SK-N-SH (cell line): Measurements from ENCODE around the gene PDK1. TPM values are rescaled to one million over a fixed set of nuclear protein-coding genes. Genes with fewer than 3 reads are reported as not detected.
A peak's percentile ranks its signal among the peaks of the same experiment; 100 is the strongest.

Experiments used
- CTCF ChIA-PET: fragments of 300-600, 350-600 bp; formaldehyde crosslinking; extraction: SDS; loops from one replicate; lab custom pipeline; 2021; lab: Yijun Ruan, JAX
- POLR2A ChIA-PET: fragments of 350-600 bp; sonication (Branson Sonifier 250); formaldehyde crosslinking; extraction: SDS; loops from one replicate; lab custom pipeline; 2020; ENCODE audit warnings: antibody characterized with exemption, inconsistent platforms; lab: Yijun Ruan, JAX
- DNase-seq: peaks from one replicate; pipeline ENCODE4 v3.0.0; 2012
- H2AFZ ChIP-seq: fragments of 200-600 bp; sonication (generic); 2 replicates; pipeline ENCODE4 v1.8.1; 2016; ENCODE audit warnings: antibody characterized with exemption, mild to moderate bottlenecking, low read depth
- H3F3A ChIP-seq: fragments of 200-600 bp; sonication (generic); replicated peaks from 2 replicates; pipeline ENCODE3; 2016; ENCODE audit warnings: antibody characterized with exemption, mild to moderate bottlenecking; ENCODE audit not compliant: insufficient read depth
- H3K27ac ChIP-seq, 2 experiments: fragments of 200-500 bp in 1 of 2; fragments of 200-600 bp in 1 of 2; sonication (Bioruptor generic) in 1 of 2; sonication (generic), shearing (Covaris generic) in 1 of 2; 2 replicates each; pipeline versions ENCODE4 v1.5.1 to v1.6.1; 2014 to 2016; ENCODE audit warnings: low read depth in 2 of 2, inconsistent platforms in 1 of 2, low read length in 1 of 2, mild to moderate bottlenecking in 1 of 2, mixed read lengths in 1 of 2
- H3K27me3 ChIP-seq: fragments of 200-600 bp; sonication (generic), shearing (Covaris generic); 2 replicates; pipeline ENCODE4 v1.6.1; 2016; ENCODE audit warnings: mixed run types; ENCODE audit not compliant: insufficient read depth
- H3K36me3 ChIP-seq, 2 experiments: fragments of 200-500 bp in 1 of 2; fragments of 200-600 bp in 1 of 2; sonication (Bioruptor generic) in 1 of 2; sonication (generic) in 1 of 2; replicated peaks in 1 of 2; 2 replicates each; pipeline versions ENCODE3 to v1.5.1; 2014 to 2016; ENCODE audit warnings: low read length in 1 of 2, mild to moderate bottlenecking in 1 of 2; ENCODE audit not compliant: insufficient read depth in 2 of 2, control insufficient read depth in 1 of 2
- H3K4me1 ChIP-seq, 2 experiments: fragments of 200-500 bp in 1 of 2; fragments of 200-600 bp in 1 of 2; sonication (Bioruptor generic) in 1 of 2; sonication (generic), shearing (Covaris generic) in 1 of 2; 2 replicates each; pipeline versions ENCODE4 v1.5.1 to v1.6.1; 2014 to 2016; ENCODE audit warnings: low read depth in 1 of 2, low read length in 1 of 2, mixed run types in 1 of 2; ENCODE audit not compliant: insufficient read depth in 2 of 2, control insufficient read depth in 1 of 2
- H3K4me2 ChIP-seq: fragments of 200-600 bp; sonication (generic), shearing (Covaris generic); 2 replicates; pipeline ENCODE4 v1.6.1; 2017; ENCODE audit warnings: mixed run types
- H3K4me3 ChIP-seq, 2 experiments: fragments of 200-500 bp in 1 of 2; fragments of 200-600 bp in 1 of 2; sonication (Bioruptor generic) in 1 of 2; sonication (generic), shearing (Covaris generic) in 1 of 2; 2 replicates each; pipeline versions ENCODE4 v1.5.1 to v1.8.1; 2014 to 2016; ENCODE audit warnings: low read depth in 2 of 2, inconsistent platforms in 1 of 2, low read length in 1 of 2, mild to moderate bottlenecking in 1 of 2, mixed read lengths in 1 of 2, moderate library complexity in 1 of 2
- H3K79me2 ChIP-seq: fragments of 200-600 bp; sonication (generic); 2 replicates; pipeline ENCODE4 v1.8.1; 2017; ENCODE audit warnings: mild to moderate bottlenecking; ENCODE audit not compliant: insufficient read depth
- H3K9ac ChIP-seq: fragments of 200-600 bp; sonication (generic); 2 replicates; pipeline ENCODE4 v1.6.1; 2017; ENCODE audit warnings: mixed run types
- H3K9me2 ChIP-seq: fragments of 200-600 bp; sonication (generic); 2 replicates; pipeline ENCODE4 v1.6.1; 2017; ENCODE audit warnings: mixed run types
- H3K9me3 ChIP-seq: fragments of 200-600 bp; sonication (generic); 2 replicates; pipeline ENCODE4 v1.6.1; 2017; ENCODE audit warnings: mixed run types, mild to moderate bottlenecking, moderate library complexity
- H4K20me1 ChIP-seq: fragments of 200-600 bp; sonication (generic); 2 replicates; pipeline ENCODE4 v1.6.1; 2017; ENCODE audit warnings: mild to moderate bottlenecking, mixed run types; ENCODE audit not compliant: insufficient read depth
- CHD2 ChIP-seq: fragments of 150-350 bp; IDR thresholded peaks from 2 replicates; pipeline ENCODE4 v1.6.1; 2018; ENCODE audit warnings: low read length; ENCODE audit not compliant: partially characterized antibody
- ELF1 ChIP-seq: IDR thresholded peaks from 2 replicates; pipeline ENCODE4 v1.4.0; 2012
- EP300 ChIP-seq, 2 experiments: IDR thresholded peaks; 2 replicates each; pipeline versions ENCODE4 v1.4.0 to v1.6.1; 2012; ENCODE audit warnings: borderline replicate concordance in 1 of 2, low read depth in 1 of 2, low read length in 1 of 2
- FOXJ3 ChIP-seq: sonication (generic); formaldehyde crosslinking; IDR thresholded peaks from 2 replicates; pipeline ENCODE4 v1.5.1; 2020; ENCODE audit warnings: mild to moderate bottlenecking, missing genetic modification reagents
- GABPA ChIP-seq: IDR thresholded peaks from 2 replicates; pipeline ENCODE4 v1.4.0; 2012; ENCODE audit warnings: low read depth, mild to moderate bottlenecking
- GATA2 ChIP-seq: sonication (generic); formaldehyde crosslinking; IDR thresholded peaks from 2 replicates; pipeline ENCODE4 v1.5.0; 2020; ENCODE audit warnings: mild to moderate bottlenecking, missing genetic modification reagents
- IRF3 ChIP-seq: fragments of 150-350 bp; IDR thresholded peaks from 2 replicates; pipeline ENCODE4 v1.6.1; 2016; ENCODE audit warnings: mild to moderate bottlenecking, low read depth, low read length
- JUND ChIP-seq: IDR thresholded peaks from 2 replicates; pipeline ENCODE4 v1.4.0; 2012
- MXI1 ChIP-seq: IDR thresholded peaks from 2 replicates; pipeline ENCODE4 v1.6.1; 2012; ENCODE audit warnings: mild to moderate bottlenecking, low read depth, low read length, improper control_type of control experiment
- NRF1 ChIP-seq: IDR thresholded peaks from 2 replicates; pipeline ENCODE4 v1.6.1; 2012; ENCODE audit warnings: low read depth, mild to moderate bottlenecking, low read length
- RAD21 ChIP-seq: IDR thresholded peaks from 2 replicates; pipeline ENCODE4 v1.6.1; 2012; ENCODE audit warnings: mild to moderate bottlenecking, low read length
- RCOR1 ChIP-seq: fragments of 150-350 bp; IDR thresholded peaks from 2 replicates; pipeline ENCODE4 v1.6.1; 2017; ENCODE audit warnings: antibody characterized with exemption, low read length
- SMC3 ChIP-seq: IDR thresholded peaks from 2 replicates; pipeline ENCODE4 v1.6.1; 2012; ENCODE audit warnings: low read depth, low read length, improper control_type of control experiment
- TAF1 ChIP-seq: IDR thresholded peaks from 2 replicates; pipeline ENCODE4 v1.6.1; 2012; ENCODE audit warnings: low read depth, mild to moderate bottlenecking, low read length, moderate library complexity, borderline replicate concordance
- TCF12 ChIP-seq: IDR thresholded peaks from 2 replicates; pipeline ENCODE4 v1.4.0; 2012
- TEAD4 ChIP-seq: IDR thresholded peaks from 2 replicates; pipeline ENCODE4 v1.4.0; 2012; ENCODE audit warnings: mild to moderate bottlenecking, borderline replicate concordance; ENCODE audit not compliant: insufficient read depth
- ZBTB33 ChIP-seq: IDR thresholded peaks from 2 replicates; pipeline ENCODE4 v1.4.0; 2012; ENCODE audit warnings: low read depth, borderline replicate concordance
- WGBS: methylation state at CpG from one replicate; pipeline ENCODE4 v1.1.6; 2017; ENCODE audit warnings: low lambda C conversion rate; 5-methylcytosine and 5-hydroxymethylcytosine counted together
- polyA plus RNA-seq, 3 experiments: library from polyadenylated mRNA; depleted of rRNA; stranded (reverse); fragments of >200 nt; gene quantifications; 2 replicates each; pipeline ENCODE4 v1.2.3, GENCODE V29; 2012
- TF ChIP-seq, protein P1 (sequence below): fragments of 150-350 bp; IDR thresholded peaks from 2 replicates; pipeline ENCODE4 v1.6.1; 2017; ENCODE audit warnings: antibody characterized with exemption, low read length, low read depth, borderline replicate concordance
- TF ChIP-seq, protein P2 (sequence below): IDR thresholded peaks from 2 replicates; pipeline ENCODE4 v1.4.0; 2012; ENCODE audit warnings: low read depth

Gene PDK1
- polyA plus RNA-seq, 1 of the 3 experiments (the other 2 are of a cell fraction): 5.3 TPM

DNA sequence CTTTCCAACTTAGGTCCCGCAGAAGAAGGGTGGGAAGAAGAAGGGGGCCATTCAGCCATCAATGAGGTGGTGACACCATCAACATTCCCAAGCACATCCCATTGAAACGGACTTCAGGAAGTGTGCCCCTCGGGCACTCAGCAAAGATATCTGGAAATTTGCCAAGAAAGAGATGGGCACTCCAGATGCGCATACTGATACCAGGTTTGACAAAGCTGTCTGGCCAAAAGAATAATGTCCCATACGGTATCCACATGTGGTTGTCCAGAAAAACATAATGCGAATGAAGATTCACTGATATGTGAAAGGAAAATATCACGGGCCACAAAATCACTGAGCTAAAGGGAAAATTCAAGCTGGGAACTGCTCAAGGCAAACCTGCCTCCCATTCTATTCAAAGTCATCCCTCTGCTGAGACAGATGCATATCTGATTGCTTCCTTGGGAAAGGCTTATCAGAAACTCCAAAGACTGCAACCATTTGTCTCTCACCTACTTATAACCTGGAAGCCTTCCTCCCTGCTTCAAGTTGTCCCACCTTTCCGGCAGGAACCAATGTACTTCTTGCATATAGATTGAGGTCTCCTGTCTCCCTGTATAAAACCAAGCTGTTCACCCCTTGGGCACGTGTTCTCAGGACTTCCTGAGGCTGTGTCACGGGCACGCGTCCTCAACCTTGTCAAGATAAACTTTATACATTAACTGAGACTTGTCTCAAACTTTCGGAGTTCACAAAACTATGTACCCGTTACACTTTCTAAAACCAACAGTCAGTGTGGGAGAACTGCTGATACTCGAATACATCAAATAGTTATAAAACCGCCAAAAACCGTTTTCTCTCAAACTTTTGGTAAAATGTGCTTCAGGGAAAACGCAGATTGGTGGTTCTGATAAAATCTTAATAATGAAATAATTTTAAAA lies 1.3 kb upstream of the PDK1 start:
- peak; percentile 51 for DNase-seq
- H3K79me2 ChIP-seq: peaks cover 31% of the 10 kb centered on the region
- H3K36me3 ChIP-seq: no peaks in the 10 kb centered on the region
- TF ChIP-seq ELF1: no peak
- TF ChIP-seq SMC3: no peak
- peak; percentile 77 for TF ChIP-seq GATA2
- no peak for TF ChIP-seq IRF3
- TF ChIP-seq, protein P1, sequence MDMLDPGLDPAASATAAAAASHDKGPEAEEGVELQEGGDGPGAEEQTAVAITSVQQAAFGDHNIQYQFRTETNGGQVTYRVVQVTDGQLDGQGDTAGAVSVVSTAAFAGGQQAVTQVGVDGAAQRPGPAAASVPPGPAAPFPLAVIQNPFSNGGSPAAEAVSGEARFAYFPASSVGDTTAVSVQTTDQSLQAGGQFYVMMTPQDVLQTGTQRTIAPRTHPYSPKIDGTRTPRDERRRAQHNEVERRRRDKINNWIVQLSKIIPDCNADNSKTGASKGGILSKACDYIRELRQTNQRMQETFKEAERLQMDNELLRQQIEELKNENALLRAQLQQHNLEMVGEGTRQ: no peak
- no peak for TF ChIP-seq JUND
- no peak for TF ChIP-seq TEAD4
- peak; percentile 84; the same call in 1 of the 2 replicates for TF ChIP-seq RCOR1
- TF ChIP-seq, protein P2, sequence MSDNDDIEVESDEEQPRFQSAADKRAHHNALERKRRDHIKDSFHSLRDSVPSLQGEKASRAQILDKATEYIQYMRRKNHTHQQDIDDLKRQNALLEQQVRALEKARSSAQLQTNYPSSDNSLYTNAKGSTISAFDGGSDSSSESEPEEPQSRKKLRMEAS: no peak
- TF ChIP-seq TCF12: no peak
- no peak for TF ChIP-seq NRF1
- peak in 1 of 2 experiments; percentile 65; a peak in 1 of 4 replicates for TF ChIP-seq EP300 (IDR thresholded peaks at IDR 0.05; ENCODE audit: borderline replicate concordance in 1 of 2, low read depth in 1 of 2, low read length in 1 of 2)
- no peak for TF ChIP-seq TAF1
- peak; percentile 8; the same call in 1 of the 2 replicates for TF ChIP-seq MXI1
- TF ChIP-seq CHD2: peak; percentile 64
- no peaks in the 10 kb centered on the region for H3F3A ChIP-seq
- peak overlapping the region; percentile 83 for H3K4me2 ChIP-seq
- CTCF ChIA-PET: interaction anchor here (1.0 to 2.3 kb wide), 2 partner anchors 156 to 377 kb away, joined by 3 to 5 read pairs; no protein-coding TSS in a partner anchor
- H3K27ac ChIP-seq: no peak overlapping the region
- POLR2A ChIA-PET: no interaction called here
- H2AFZ ChIP-seq: peak overlapping the region; percentile 91
- H3K9me3 ChIP-seq: no peaks in the 10 kb centered on the region
- peak overlapping the region; percentile 75; the same call in 1 of the 2 replicates for H3K9ac ChIP-seq
- H4K20me1 ChIP-seq: no peaks in the 10 kb centered on the region
- no peaks in the 10 kb centered on the region for H3K9me2 ChIP-seq
- peak overlapping the region; percentile 79 to 85 for H3K4me3 ChIP-seq
- H3K27me3 ChIP-seq: no peaks in the 10 kb centered on the region
- peaks cover 4 to 12% of the 10 kb centered on the region in 2 experiments; a peak in 3 of 4 replicates for H3K4me1 ChIP-seq
- 45% methylated on average over 18 of the region's 18 CpGs for WGBS

GRCh38 chr2:172555272-172555521 lies 693 bp upstream of the PDK1 start:
- Histone ChIP-seq H3K27me3 (no peaks in the 10 kb centered on the region), H3K9me2 (no peaks in the 10 kb centered on the region), H3K4me2 (peak overlapping the region; percentile 83), H3K9ac (peak overlapping the region; percentile 75), H2AFZ (peak overlapping the region; percentile 91), H3K27ac (peak overlapping the region; percentile 39 to 80; a peak in 2 of 4 replicates), H3K9me3 (no peaks in the 10 kb centered on the region), H3F3A (no peaks in the 10 kb centered on the region), H3K36me3 (no peaks in the 10 kb centered on the region), H4K20me1 (no peaks in the 10 kb centered on the region), H3K79me2 (peaks cover 37% of the 10 kb centered on the region), H3K4me1 (peaks cover 4 to 12% of the 10 kb centered on the region in 2 experiments; a peak in 3 of 4 replicates), H3K4me3 (peak overlapping the region; percentile 79 to 85)
- POLR2A ChIA-PET: no interaction called here
- WGBS: 9% methylated on average over 2 of the region's 8 CpGs
- DNase-seq: no peak
- CTCF ChIA-PET: interaction anchor here (1.0 to 2.3 kb wide), 2 partner anchors 156 to 376 kb away, joined by 3 to 5 read pairs; no protein-coding TSS in a partner anchor
- no peak for TF ChIP-seq JUND
- TF ChIP-seq IRF3: no peak
- TF ChIP-seq MXI1: no peak
- TF ChIP-seq, protein P2: no peak
- TF ChIP-seq ELF1: no peak
- no peak for TF ChIP-seq ZBTB33
- no peak for TF ChIP-seq NRF1
- TF ChIP-seq RAD21: no peak
- no peak for TF ChIP-seq SMC3
- no peak for TF ChIP-seq GABPA
- TF ChIP-seq CHD2: no peak
- no peak for TF ChIP-seq FOXJ3 (CRISPR knock-in tag)
